ENCODE data around the gene PZP.

GRCh38 chr12:9235519-9235918 is 27.3 kb upstream of the PZP start:
- no peak for TF ChIP-seq ATF6 (CRISPR knock-in tag; conservative IDR thresholded peaks at IDR 0.05)
- no peak for TF ChIP-seq CTCF (CRISPR knock-in tag; IDR thresholded peaks at IDR 0.05)
- no peak for TF ChIP-seq CHCHD3 (CRISPR knock-in tag; IDR thresholded peaks at IDR 0.05)
- no peak for TF ChIP-seq BATF2 (CRISPR knock-in tag; IDR thresholded peaks at IDR 0.05)
- TF ChIP-seq TERF1 (CRISPR knock-in tag; IDR thresholded peaks at IDR 0.05): no peak
- no peak for TF ChIP-seq HNRNPH1 (optimal IDR thresholded peaks at IDR 0.05; ENCODE audit: low read depth, low read length)
- TF ChIP-seq ZNF431 (CRISPR knock-in tag; IDR thresholded peaks at IDR 0.05; ENCODE audit: borderline replicate concordance, low read depth): no peak
- TF ChIP-seq SAFB2 (CRISPR knock-in tag; IDR thresholded peaks at IDR 0.05; ENCODE audit: borderline replicate concordance, low read depth): no peak
- no peak for TF ChIP-seq RFX5 (IDR thresholded peaks at IDR 0.05; ENCODE audit: low read depth, low read length)
- TF ChIP-seq HDAC6 (IDR thresholded peaks at IDR 0.05; ENCODE audit: low read depth, low read length): no peak
- no peak for TF ChIP-seq POLR2AphosphoS5 (IDR thresholded peaks at IDR 0.05; ENCODE audit: low read depth, low read length)
- TF ChIP-seq ZHX1 (CRISPR knock-in tag; IDR thresholded peaks at IDR 0.05; ENCODE audit: low read depth): no peak
